Smooth muscle cell (in vitro differentiated cells): ENCODE results near the gene NHP2. TPM values are rescaled to one million over a fixed set of nuclear protein-coding genes. Genes with fewer than 3 reads are reported as not detected.

Source experiments
- DNase-seq: peaks from one replicate; lab custom pipeline; 2025; ENCODE audit not compliant: unreplicated experiment; lab: John Stamatoyannopoulos, UW
- H2AFZ ChIP-seq: fragments of 200-600 bp; sonication (generic); 2 replicates; pipeline ENCODE4 v1.6.0; 2016; ENCODE audit warnings: antibody characterized with exemption, low read depth, mild to moderate bottlenecking
- H3F3A ChIP-seq: fragments of 200-600 bp; sonication (generic); 2 replicates; pipeline ENCODE4 v1.6.0; 2017; ENCODE audit warnings: antibody characterized with exemption, low read depth
- H3K27ac ChIP-seq: fragments of 200-600 bp; sonication (generic); 2 replicates; pipeline ENCODE4 v1.5.1; 2016; ENCODE audit warnings: low read depth, mild to moderate bottlenecking
- H3K27me3 ChIP-seq: fragments of 200-600 bp; sonication (generic); 2 replicates; pipeline ENCODE4 v1.6.1; 2016; ENCODE audit warnings: low read depth, mild to moderate bottlenecking
- H3K36me3 ChIP-seq: fragments of 200-600 bp; sonication (generic); 2 replicates; pipeline ENCODE4 v1.5.1; 2016; ENCODE audit warnings: low read depth
- H3K4me1 ChIP-seq: fragments of 200-600 bp; sonication (generic); 2 replicates; pipeline ENCODE4 v1.5.1; 2016; ENCODE audit warnings: low read depth
- H3K4me2 ChIP-seq: fragments of 200-600 bp; sonication (generic); 2 replicates; pipeline ENCODE4 v1.6.0; 2016; ENCODE audit warnings: mild to moderate bottlenecking
- H3K4me3 ChIP-seq: fragments of 200-600 bp; sonication (generic); 2 replicates; pipeline ENCODE4 v1.5.1; 2016; ENCODE audit warnings: mild to moderate bottlenecking
- H3K79me2 ChIP-seq: fragments of 200-600 bp; sonication (generic); 2 replicates; pipeline ENCODE4 v1.6.0; 2016; ENCODE audit warnings: low read depth, mild to moderate bottlenecking
- H3K9ac ChIP-seq: fragments of 200-600 bp; sonication (generic); 2 replicates; pipeline ENCODE4 v1.6.0; 2016; ENCODE audit warnings: low read depth
- H3K9me3 ChIP-seq: fragments of 200-600 bp; sonication (generic); replicated peaks from 2 replicates; pipeline ENCODE4 v1.5.1; 2016; ENCODE audit warnings: low read depth
- H4K20me1 ChIP-seq: fragments of 200-600 bp; sonication (generic); 2 replicates; pipeline ENCODE4 v1.6.0; 2016; ENCODE audit warnings: low read depth
- WGBS: methylation state at CpG from one replicate; pipeline ENCODE4 v1.1.7; 2016; ENCODE audit warnings: low lambda C conversion rate; 5-methylcytosine and 5-hydroxymethylcytosine counted together
- polyA plus RNA-seq: library from polyadenylated mRNA; unstranded; fragments of >200 nt; fragmentation: Nextera tagmentation; extraction: Ambion mirVana; gene quantifications from 2 replicates; pipeline ENCODE4 v1.2.1, GENCODE V29; 2016
- total RNA-seq: library from RNA; depleted of rRNA; stranded (reverse); fragments of >200 nt; gene quantifications from 2 replicates; pipeline ENCODE4 v1.2.3, GENCODE V29; 2014
- TF ChIP-seq, protein P1 (sequence below): fragments of 200-600 bp; sonication (generic); IDR thresholded peaks from 2 replicates; pipeline ENCODE4 v1.5.1; 2017; ENCODE audit warnings: borderline replicate concordance, mild to moderate bottlenecking, antibody characterized with exemption; ENCODE audit not compliant: insufficient read depth, poor library complexity, severe bottlenecking

NHP2 gene
- total and polyA plus RNA-seq, 2 experiments from 2014 or later, result 162 to 166 TPM

DNA sequence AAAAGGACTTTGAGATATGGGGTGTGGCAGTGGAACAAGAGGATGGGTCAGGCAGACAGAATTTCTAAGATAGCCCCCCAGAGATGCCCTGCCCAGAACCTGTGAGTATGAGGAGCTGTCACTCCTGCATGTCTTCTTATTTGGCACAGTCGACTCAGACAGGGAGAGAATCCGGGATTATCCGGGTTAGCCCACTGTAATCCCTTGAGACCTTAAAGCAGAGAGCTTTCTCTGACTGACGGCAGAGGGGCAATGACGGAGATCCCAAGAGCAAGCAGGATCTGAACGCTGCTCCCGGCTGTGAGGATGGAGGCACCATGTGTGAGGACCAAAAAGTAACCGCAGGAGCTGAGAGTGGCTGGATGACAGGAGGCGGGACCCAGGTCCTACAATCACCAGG lies 8.8 kb upstream of the NHP2 start:
- Histone ChIP-seq H2AFZ (no peak overlapping the region), H3K4me2 (no peak overlapping the region), H3F3A (no peaks in the 10 kb centered on the region), H3K9me3 (no peaks in the 10 kb centered on the region), H3K27me3 (no peaks in the 10 kb centered on the region), H3K4me3 (no peak overlapping the region), H3K4me1 (peaks cover 3% of the 10 kb centered on the region), H3K27ac (no peak overlapping the region), H3K79me2 (no peaks in the 10 kb centered on the region), H3K9ac (no peak overlapping the region), H4K20me1 (no peaks in the 10 kb centered on the region), H3K36me3 (no peaks in the 10 kb centered on the region)
- no peak for DNase-seq
- TF ChIP-seq, protein P1, sequence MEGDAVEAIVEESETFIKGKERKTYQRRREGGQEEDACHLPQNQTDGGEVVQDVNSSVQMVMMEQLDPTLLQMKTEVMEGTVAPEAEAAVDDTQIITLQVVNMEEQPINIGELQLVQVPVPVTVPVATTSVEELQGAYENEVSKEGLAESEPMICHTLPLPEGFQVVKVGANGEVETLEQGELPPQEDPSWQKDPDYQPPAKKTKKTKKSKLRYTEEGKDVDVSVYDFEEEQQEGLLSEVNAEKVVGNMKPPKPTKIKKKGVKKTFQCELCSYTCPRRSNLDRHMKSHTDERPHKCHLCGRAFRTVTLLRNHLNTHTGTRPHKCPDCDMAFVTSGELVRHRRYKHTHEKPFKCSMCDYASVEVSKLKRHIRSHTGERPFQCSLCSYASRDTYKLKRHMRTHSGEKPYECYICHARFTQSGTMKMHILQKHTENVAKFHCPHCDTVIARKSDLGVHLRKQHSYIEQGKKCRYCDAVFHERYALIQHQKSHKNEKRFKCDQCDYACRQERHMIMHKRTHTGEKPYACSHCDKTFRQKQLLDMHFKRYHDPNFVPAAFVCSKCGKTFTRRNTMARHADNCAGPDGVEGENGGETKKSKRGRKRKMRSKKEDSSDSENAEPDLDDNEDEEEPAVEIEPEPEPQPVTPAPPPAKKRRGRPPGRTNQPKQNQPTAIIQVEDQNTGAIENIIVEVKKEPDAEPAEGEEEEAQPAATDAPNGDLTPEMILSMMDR, result no peak
- 78% methylated on average over 9 of the region's 9 CpGs for WGBS

DNA sequence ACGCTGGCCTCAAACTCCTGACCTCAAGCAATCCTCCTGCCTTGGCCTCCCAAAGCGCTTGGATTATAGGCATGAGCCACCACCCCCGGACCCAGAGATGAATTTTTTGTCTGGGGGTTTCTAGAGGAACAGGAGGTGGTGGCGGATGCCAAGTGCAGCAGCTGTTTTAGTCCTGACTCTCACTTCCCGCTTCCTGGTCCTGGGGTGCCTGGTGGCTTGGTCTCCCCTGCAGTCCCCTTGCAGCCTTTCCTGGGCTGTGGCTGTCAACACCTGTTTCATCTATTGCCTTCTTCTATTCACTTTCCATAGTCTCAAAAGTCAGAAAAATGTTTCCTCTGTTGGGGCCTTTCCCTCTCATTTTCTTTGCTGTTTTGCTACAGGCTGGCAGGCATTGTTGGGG lies 6.5 kb upstream of the NHP2 start:
- no peaks in the 10 kb centered on the region for H3F3A ChIP-seq
- peaks cover 3% of the 10 kb centered on the region for H3K4me1 ChIP-seq
- no peak for DNase-seq
- H3K27me3 ChIP-seq, result no peaks in the 10 kb centered on the region
- H3K4me2 ChIP-seq, result no peak overlapping the region
- H3K9ac ChIP-seq, result no peak overlapping the region
- no peaks in the 10 kb centered on the region for H3K9me3 ChIP-seq
- no peak overlapping the region for H2AFZ ChIP-seq
- 95% methylated on average over 5 of the region's 5 CpGs for WGBS
- no peaks in the 10 kb centered on the region for H3K36me3 ChIP-seq
- TF ChIP-seq, protein P1, result no peak
- H3K27ac ChIP-seq, result no peak overlapping the region
- H3K79me2 ChIP-seq, result no peaks in the 10 kb centered on the region
- H3K4me3 ChIP-seq, result no peak overlapping the region
- no peaks in the 10 kb centered on the region for H4K20me1 ChIP-seq

DNA sequence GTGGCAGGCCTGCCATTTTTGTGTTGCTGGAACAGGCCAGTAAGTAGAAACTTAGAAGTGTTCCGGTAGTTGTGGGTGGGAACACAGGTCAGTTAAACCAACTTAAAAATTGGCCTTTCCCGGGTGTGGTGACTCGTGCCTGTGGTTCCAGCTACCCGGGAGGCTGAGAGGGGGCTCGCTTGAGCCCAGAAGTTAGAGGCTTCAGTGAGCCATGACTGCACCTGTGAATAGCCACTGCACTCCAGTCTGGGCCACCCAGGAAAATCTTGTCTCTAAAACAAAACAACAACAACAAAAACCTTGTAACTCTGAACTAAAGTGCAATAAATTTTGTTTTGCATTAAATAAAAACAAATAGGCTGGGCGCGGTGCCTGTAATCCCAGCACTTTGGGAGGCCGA lies 1.4 kb upstream of the NHP2 start:
- Histone ChIP-seq H3K27ac (no peak overlapping the region), H3K4me3 (no peak overlapping the region), H4K20me1 (no peaks in the 10 kb centered on the region), H3K4me1 (peaks cover 9% of the 10 kb centered on the region), H3K79me2 (peaks cover 4% of the 10 kb centered on the region), H3K4me2 (no peak overlapping the region), H3K27me3 (no peaks in the 10 kb centered on the region), H3K9me3 (no peaks in the 10 kb centered on the region), H2AFZ (no peak overlapping the region), H3K9ac (no peak overlapping the region), H3F3A (peaks cover 8% of the 10 kb centered on the region), H3K36me3 (no peaks in the 10 kb centered on the region)
- DNase-seq, result no peak
- TF ChIP-seq, protein P1, result no peak
- WGBS, result 86% methylated on average over 8 of the region's 8 CpGs
